ENCODE results near the gene ZNF846. TPM values are rescaled to one million over a fixed set of nuclear protein-coding genes. Genes with fewer than 3 reads are reported as not detected.

The ZNF846 gene
- total and polyA plus RNA-seq, 2 of the 4 experiments (the other 2 are of a cell fraction), result 5.7 to 6.5 TPM

Other genes starting within 250 kb of the ZNF846 start
- gene ZNF426, start 230.1 kb downstream of the ZNF846 start, total RNA-seq (2012; rRNA removed), result 25.0 and 30.1 TPM in 2 replicates
- 3.8 and 4.4 TPM in 2 replicates for gene ZNF426, start 230.1 kb downstream of the ZNF846 start, polyA plus RNA-seq (2012; rRNA removed)
- gene ZNF121, start 184.2 kb downstream of the ZNF846 start, total RNA-seq (2012; rRNA removed), result 62.9 and 83.6 TPM in 2 replicates
- gene ZNF121, start 184.2 kb downstream of the ZNF846 start, polyA plus RNA-seq (2012; rRNA removed), result 2.0 and 3.1 TPM in 2 replicates
- 38.9 TPM in 2 replicates for gene ZNF561, start 147.5 kb downstream of the ZNF846 start, total RNA-seq (2012; rRNA removed)
- 15.9 and 22.5 TPM in 2 replicates for gene ZNF561, start 147.5 kb downstream of the ZNF846 start, polyA plus RNA-seq (2012; rRNA removed)
- gene ZNF562, start 93.6 kb downstream of the ZNF846 start, total RNA-seq (2012; rRNA removed), result 41.7 and 43.7 TPM in 2 replicates
- 3.7 and 5.2 TPM in 2 replicates for gene ZNF562, start 93.6 kb downstream of the ZNF846 start, polyA plus RNA-seq (2012; rRNA removed)
- 8.1 and 8.9 TPM in 2 replicates for gene FBXL12, start 50.3 kb upstream of the ZNF846 start, total RNA-seq (2012; rRNA removed)
- gene FBXL12, start 50.3 kb upstream of the ZNF846 start, polyA plus RNA-seq (2012; rRNA removed), result 42.6 and 47.6 TPM in 2 replicates
- gene UBL5, start 59.2 kb upstream of the ZNF846 start, total RNA-seq (2012; rRNA removed), result 371 and 434 TPM in 2 replicates
- gene UBL5, start 59.2 kb upstream of the ZNF846 start, polyA plus RNA-seq (2012; rRNA removed), result 1,091 and 1,179 TPM in 2 replicates
- gene PIN1, start 66.6 kb upstream of the ZNF846 start, total RNA-seq (2012; rRNA removed), result 76.0 and 77.2 TPM in 2 replicates
- gene PIN1, start 66.6 kb upstream of the ZNF846 start, polyA plus RNA-seq (2012; rRNA removed), result 105 and 126 TPM in 2 replicates
- gene OLFM2, start 167.8 kb upstream of the ZNF846 start, total RNA-seq (2012; rRNA removed), result 2.2 and 2.7 TPM in 2 replicates
- gene OLFM2, start 167.8 kb upstream of the ZNF846 start, polyA plus RNA-seq (2012; rRNA removed), result 5.1 and 6.2 TPM in 2 replicates
- gene COL5A3, start 241.8 kb upstream of the ZNF846 start, total RNA-seq (2012; rRNA removed), result 0.54 and 0.56 TPM in 2 replicates
- 1.5 TPM in 2 replicates for gene COL5A3, start 241.8 kb upstream of the ZNF846 start, polyA plus RNA-seq (2012; rRNA removed)
- gene RDH8, start 244.7 kb upstream of the ZNF846 start, total RNA-seq (2012; rRNA removed), result 0.18 TPM in 1 of 2 replicates, not detected in the other
- not detected in 2 replicates for gene RDH8, start 244.7 kb upstream of the ZNF846 start, polyA plus RNA-seq (2012; rRNA removed)